Measurements from ENCODE around the gene HOXD1. TPM values are rescaled to one million over a fixed set of nuclear protein-coding genes. Genes with fewer than 3 reads are reported as not detected.

HOXD1 gene
- polyA plus RNA-seq, 4 donors = 7.8 to 13.2 (median 11.7) TPM

DNA sequence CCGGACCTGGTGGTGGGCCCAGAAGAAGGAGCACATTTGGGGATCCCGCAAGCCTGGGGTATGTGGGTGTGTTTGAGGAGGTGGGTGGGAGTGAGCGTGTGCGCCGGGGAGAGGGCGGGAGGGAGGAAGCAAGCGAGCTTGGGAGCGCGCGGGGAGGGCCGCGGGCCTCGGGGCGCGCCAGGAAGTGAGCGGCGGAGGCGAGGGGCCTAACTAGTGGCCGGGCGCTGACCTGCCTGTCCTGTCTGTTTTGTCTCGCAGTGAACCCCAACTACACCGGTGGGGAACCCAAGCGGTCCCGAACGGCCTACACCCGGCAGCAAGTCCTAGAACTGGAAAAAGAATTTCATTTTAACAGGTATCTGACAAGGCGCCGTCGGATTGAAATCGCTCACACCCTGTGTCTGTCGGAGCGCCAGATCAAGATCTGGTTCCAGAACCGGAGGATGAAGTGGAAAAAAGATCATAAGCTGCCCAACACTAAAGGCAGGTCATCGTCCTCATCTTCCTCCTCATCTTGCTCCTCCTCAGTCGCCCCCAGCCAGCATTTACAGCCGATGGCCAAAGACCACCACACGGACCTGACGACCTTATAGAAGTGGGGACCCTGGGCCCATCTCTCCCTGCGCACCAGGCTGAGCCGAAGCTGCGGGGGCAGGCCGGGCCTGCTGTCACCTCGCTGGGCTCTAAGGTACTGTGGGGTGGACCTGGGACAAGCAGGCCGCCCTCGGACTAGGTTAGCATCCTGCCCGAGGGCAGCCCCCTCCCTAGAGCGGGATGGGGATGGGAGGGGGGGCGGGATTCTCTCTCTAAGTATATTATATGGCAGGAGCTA lies 35.9 kb upstream of the HOXD1 start:
- no peak for DNase-seq (ENCODE audit: low read depth in 4 of 4, low spot score in 3 of 4)

DNA sequence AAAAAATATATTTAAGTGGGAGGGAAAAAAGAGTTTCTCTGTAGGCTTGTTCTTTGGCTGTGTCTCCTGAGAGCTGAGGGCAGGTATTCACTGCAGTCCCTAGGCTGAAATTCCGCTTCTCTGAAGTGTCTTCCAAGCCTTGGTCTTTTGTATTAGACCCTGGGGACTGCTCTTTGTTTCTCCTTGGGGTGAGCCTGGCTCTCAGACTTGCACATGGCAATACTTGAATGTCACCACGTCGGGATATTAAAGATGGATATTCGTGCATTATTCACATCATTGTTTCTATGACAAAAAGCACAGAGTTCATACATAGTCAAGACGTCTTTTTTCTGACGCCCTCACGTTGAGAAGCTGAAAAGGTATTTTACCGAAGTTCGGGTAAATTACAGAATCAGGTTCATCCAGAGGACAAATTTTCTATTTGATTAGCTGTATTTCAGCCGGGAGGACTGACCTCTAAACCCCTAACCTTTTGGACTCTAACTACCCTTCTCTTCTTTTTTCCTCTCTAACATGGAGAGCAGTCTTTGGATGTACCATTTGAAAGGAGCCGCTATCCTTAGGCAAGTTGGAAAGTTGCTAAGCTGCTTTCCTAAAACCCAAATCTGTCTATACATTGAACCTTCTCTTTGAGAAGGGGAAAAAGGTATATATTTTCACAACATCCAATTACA lies 33.8 kb upstream of the HOXD1 start:
- DNase-seq (ENCODE audit: low read depth in 4 of 4, low spot score in 3 of 4) = no peak

DNA sequence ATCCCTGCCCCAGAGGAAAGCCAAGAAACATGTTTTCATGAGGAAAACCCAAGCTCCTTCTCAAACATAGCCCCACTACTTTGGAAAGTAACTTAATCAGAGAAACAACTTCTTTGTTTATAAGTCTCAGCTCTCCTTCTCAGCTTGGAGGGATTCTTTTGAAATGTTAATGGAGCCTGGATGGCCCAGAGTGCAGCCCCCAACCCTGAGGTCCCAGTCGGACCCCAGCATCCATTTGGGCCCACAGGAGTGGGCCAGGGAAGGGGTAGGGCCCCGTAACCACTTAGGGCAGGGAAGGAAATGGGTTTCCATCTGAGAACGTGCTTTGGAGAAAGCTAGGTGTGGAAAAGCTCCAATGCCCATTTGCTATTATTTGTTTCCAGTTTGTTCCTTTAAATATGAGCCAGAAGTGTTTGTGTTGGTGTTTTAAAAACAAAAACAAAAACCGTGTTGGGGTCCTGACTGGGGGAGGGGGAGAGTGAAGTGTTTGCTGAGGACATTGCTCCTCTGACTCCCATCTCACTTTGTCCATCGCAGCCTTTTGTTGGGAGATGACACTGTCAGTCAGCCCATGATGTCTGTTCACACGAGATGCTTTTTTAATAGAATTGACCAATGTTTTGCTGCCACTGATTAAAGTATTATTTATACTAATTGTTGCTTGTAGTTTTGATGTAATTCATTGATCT lies 33.0 kb upstream of the HOXD1 start:
- DNase-seq (ENCODE audit: low read depth in 4 of 4, low spot score in 3 of 4) = no peak

DNA sequence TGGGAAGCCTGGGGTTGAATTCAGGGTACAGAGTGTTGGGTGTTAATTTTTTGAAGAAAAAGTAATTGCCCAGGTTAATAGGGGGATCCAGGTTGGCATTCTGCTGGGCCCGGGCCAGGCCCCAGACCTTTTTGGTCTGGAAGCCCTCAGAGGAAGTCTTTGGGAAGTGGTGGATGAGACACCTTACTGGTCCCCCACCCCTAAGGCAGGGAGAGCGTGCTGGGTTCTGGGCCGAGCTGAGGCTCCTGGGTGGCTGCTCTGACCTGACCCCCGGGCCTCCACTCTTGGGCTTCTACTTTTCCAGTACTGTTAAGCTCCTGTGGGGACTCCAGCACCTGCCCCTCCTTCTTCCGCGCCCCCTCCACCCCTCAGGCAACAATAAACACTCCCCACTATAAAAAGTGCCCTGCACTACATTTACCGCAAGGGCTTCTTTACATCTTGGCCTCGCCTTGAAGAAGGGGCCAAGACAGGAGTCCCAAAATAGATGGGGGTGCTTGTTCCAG lies 32.1 kb upstream of the HOXD1 start:
- DNase-seq (ENCODE audit: low read depth in 4 of 4, low spot score in 3 of 4) = no peak

DNA sequence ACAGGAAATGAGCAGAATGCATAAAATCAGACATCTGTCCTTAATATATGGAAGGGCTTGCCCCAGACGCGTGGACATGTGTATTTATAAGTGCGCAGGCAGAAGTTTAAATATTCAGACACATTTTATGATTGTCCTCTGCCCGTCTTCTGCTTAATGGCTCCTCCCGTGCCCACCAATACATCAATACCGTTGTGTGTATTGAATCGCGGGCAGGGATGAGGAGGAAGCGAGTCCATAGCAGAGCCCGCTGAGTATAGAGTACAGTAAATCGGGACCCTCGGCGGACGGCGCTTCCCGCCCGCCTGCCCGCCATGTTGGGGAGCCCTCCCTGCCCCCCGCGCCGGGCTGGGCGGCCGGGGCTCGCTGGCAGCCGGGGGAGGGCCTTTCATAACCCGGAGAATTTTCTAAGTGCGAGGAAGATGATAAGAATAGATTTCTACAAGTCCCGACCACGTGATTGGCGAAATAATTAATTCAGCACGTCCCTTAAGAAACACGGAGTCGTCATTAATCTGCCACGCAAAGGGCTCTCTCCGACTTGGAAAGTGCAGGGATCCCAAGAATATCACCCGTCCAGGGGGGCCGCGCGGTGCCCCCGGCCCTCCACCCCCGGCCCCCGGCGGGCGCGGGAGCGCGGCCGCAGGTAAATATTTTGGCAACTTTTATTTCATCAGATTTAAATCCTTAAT lies 31.5 kb upstream of the HOXD1 start, which contains the start of gene HOXD3:
TSS of gene HOXD3 (plus strand) at position 501 of the 692 bp plus-strand sequence. CDS start 11,808 bp downstream, outside the sequence.
- DNase-seq (ENCODE audit: low read depth in 4 of 4, low spot score in 3 of 4) = peak in 1 of 4 donors; percentile 59

DNA sequence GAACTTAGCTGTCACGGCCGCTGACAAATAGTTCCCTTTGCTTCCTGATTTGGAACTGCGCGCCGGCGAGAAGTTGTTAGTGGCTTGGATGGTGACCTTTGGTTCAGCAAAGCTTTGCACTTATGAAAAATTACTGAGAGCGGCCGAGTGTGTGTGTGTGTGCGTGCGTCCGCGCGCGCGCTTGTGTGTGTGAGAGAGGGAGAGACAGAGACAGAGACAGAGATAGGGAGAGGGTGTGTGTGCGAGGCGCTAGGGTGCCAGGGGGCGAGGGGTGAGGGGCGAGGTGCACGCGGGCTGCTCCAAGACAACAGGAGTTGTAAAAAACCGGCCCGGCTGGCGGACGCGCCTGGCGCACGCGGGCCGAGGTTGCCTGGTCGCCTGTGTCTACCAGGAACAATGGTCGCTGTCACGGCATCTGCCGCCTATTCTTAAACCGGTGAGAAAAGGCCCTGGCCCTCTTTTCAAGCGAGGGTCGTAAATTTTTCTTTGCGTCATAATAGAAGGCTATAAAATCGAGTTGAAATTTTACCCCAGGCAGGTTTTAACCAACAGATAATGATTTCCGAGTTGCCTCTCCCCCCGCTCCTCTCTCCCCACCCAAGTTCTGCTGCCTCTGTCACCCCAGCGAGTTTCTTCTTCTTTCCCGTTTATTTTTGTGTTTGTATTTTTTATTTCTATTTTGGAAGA lies 30.8 kb upstream of the HOXD1 start:
- DNase-seq (ENCODE audit: low read depth in 4 of 4, low spot score in 3 of 4) = peak in 1 of 4 donors; percentile 58

DNA sequence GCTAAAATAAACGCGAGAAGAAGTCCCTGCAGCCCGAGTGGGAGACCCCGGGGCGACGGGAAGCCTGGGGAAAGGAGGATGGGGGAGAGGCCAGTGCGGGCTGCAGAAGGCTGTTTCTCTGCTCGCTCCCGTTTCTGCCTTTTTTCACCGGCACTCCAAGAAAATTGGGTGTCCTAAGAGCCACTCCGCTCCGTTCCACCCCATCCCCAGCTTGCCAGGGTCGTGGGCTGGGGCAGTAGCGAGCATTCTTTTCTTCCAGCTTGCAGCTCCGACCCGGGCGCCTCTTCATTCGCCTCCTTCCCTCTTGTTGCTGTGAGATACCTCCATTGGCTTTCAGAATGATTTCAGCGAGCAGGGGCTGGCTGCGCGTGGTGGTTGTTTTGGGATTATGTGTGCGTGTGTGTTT lies 30.3 kb upstream of the HOXD1 start:
- DNase-seq (ENCODE audit: low read depth in 4 of 4, low spot score in 3 of 4) = peak in 1 of 4 donors; percentile 28

DNA sequence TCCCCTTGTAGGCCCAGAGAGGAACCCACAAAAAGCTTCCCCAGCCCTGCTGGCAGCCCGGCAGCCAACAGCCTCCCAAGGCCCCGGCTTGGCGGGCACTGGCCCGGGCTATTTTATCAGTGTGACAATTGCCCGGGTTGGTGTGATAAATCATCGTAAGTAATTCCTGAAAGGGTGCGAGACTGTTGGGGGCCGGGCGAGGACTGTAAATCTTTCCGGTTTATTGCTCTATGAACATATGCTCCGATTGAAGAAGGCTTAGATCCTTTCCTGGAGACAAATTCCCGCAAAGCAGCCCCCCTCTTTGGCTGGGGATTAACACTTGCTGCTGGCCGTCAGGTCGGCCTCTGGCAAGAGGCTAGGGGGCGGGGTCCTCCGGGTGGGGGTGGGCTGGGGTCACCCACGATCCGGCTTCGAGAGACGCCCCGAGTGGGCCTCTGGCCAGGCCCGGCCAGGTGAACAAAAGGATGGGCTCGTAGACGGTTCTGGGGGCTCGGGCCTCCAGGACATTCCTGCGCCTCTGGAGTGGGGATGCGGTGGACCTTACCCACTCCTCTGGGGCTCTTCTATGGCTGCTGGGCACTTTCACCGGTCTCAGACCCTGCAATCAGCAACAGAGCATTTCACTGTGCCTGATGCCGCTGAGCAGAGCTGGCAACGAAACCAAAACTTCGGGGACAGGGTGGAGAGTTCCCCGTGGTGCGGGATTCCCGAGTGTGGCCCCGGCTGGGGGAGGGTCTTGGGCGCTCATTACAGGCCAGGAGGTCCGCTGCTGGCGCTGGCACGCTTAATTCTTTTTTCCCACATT lies 29.4 kb upstream of the HOXD1 start:
- DNase-seq (ENCODE audit: low read depth in 4 of 4, low spot score in 3 of 4) = peak in 1 of 4 donors; percentile 58

DNA sequence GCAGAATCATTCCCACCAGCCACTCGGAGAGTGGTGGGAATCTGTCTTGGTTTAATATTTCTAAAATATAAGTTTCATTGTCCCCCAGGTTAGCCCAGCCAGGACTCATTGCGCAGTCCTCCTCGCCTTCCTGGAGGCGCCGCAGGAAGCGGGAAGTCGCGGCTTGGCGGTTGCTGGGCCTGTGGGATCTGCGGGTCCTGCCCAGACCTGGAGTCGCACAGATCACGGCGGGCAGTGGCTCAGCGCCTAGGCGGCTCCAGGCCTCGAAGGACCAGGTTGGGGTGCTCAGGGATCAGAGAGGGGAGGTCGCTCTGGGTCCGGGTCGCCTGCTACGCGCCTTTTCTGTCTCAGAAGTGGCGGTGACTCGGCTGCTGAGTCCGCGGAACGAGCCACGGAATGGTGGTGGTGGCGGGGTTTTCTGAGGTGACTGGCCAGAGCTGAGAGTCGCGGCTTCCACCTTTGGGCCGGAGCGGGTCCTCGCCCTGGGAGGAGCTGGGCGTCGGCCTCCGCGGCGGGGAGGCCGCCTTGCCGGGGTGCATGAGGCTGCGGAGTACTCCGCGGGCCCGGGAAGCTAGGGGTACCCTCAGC lies 28.7 kb upstream of the HOXD1 start:
- DNase-seq (ENCODE audit: low read depth in 4 of 4, low spot score in 3 of 4) = no peak

DNA sequence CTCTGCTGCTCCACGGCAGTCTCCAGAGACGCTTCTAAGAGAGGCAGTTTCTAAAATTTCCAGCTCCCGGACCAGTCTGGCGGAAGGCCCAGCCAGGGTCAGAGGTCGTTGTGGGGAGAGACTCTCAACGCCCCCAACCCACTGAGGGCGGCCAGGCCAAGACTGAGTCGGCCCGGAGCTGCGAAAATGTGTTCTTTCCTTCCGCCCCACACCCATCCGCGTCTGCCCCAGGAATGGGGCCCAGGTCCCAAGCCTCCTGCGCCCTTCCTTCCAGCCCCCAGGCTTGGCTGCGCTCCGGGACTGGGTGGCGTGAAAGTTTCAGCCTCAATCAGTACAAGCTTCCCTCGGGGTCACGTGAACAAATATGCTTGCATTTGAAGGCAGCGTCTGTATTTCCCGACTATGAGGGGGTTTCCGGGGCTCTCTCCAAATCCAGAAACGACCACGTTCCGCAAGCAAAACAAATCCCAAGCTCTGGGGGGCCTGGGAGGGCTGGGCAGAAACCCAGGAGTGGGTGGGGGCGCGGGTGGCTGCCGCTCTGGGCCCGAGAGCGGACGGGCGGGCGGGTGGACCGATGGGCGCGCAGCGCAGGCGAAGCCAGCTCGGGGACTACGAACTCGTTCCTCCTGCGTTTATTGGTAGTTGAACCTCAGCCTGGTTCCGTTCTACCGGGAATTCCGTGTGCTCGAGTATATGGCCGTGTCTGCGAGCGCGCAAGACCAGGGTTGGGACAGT lies 28.1 kb upstream of the HOXD1 start:
- peak in 1 of 4 donors; percentile 68 for DNase-seq (ENCODE audit: low read depth in 4 of 4, low spot score in 3 of 4)

DNA sequence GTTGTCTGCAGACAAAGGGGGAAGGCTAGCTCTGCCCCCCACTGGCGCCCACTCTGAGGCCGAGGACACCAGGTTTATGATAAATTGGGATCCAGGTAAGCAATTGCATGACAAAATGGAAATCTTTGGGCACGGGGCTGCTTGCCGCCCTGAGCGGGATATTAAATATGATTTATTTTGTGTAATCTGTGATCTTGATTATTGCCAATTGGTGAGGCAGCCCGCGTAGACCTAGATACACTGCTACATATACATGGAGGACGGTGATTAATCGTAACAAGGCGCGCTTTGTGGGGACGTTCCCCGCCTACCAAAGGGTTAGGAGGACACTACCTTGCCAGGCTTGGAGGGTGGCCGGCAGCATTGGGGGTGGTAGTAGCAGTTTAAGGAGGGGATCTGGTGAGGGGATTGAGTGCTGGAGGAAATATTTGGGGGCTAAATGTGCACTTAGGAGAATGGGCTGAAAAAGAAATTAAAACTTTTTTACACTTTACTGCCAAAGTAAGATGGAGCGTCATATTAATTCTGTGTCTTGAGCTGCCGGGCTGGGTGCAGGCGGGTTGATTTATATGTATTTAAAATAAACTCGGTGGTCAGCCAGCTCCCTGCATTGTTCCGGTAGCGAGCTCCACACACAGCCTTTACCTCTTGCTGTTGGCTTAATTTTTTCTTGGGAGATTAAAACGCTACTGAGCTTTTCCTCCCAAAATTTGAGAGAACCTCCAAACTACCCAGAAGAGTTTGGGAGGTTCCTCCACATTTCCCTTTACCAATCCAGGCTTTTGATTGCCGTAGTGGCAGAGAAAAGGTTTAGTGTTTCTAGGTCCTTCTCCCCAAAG lies 27.3 kb upstream of the HOXD1 start:
- DNase-seq (ENCODE audit: low read depth in 4 of 4, low spot score in 3 of 4) = peak in 1 of 4 donors; percentile 28

DNA sequence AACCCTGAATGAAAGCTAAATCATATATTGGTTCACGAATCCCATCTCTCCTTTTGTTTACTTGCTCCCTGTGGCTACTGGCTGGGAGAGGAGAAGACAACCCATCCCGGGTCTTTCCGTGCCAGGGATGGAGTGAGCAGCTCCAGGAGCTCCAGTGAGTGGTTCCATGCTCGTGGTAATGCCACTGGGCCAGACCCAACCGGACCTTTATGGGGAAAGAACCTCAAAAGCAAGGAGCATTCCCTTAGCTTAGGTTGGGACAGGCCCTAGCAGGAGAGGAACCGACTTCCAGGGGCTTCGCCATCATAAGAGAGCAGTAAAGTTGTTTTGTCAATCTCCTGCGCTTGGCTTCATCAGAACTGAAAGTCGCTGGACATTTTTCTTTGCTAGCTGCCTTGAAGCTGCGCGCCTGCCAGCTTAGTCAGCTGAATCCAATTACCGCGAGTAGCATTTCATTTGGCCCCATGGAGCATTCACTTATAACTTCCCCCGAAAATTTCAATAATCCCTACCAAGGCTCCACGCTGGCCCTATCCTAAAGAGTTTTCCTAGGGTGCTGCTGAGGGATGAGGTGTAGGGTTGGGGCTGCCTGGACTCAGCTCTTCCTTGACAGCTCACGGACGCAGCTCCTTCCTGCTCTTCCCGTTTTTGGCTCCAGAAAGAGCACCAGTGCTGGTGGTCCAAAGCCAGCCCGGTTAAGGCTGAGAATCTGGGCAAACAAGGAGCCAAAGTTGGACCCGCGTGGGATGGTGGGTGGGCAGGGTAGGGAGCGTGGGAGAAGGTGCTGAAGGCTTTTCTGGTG lies 26.4 kb upstream of the HOXD1 start:
- no peak for DNase-seq (ENCODE audit: low read depth in 4 of 4, low spot score in 3 of 4)

DNA sequence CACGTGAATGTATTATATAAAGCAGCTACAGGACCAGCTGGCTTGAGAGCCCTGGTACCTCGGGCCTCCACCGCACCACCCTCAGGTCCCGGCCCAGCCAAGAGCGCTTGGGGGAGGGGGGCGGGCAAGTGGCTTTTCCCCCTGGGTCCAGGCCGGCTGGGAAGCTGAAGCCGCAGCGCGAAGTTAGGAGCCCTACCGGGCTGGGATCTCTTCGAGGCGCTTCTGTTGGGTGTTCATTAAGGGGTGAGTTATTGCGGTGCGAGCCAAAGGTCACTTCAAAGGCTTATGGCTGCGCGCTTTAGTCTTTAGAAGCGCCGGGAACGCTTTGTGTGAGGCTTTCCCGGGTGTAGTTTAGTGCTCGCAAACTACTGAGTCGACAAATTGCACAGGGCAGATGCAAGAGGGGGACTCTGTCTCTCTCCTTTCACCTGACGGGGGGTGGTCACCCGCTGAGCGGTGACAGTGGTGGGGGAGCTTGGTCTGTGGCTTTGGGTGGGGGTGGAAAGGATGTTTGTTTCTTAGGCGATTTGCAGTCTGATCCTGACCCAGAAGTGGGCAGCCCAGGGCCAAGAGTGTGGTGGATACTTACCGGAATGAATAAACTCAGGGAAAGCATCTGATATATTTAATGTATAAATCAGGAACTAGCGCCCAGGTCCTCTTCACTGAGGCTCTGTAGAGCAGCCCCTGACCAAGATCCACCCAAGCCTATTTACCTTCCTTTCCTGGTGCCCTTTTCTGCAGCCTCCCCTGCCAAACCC lies 25.4 kb upstream of the HOXD1 start:
- DNase-seq (ENCODE audit: low read depth in 4 of 4, low spot score in 3 of 4) = peak in 1 of 4 donors; percentile 86

DNA sequence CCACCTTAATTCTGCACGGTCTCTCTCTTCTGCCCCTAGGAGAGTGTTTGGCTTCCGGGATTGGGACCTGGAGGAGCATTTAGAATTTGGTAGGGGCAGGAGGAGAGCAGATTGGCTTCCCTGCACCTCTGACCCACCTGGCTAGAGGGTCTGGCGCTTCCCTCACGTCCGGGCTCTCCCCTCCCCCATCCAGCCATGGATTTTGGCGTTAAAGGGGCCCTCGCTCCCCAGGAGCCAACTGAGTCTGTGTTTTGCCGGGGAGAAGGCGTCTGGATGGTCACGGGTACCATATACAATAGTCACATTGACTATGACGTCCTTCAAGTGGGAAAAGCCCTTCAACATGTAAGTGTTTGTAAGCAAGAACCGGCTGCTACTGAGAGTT lies 24.8 kb upstream of the HOXD1 start:
- DNase-seq (ENCODE audit: low read depth in 4 of 4, low spot score in 3 of 4) = no peak

DNA sequence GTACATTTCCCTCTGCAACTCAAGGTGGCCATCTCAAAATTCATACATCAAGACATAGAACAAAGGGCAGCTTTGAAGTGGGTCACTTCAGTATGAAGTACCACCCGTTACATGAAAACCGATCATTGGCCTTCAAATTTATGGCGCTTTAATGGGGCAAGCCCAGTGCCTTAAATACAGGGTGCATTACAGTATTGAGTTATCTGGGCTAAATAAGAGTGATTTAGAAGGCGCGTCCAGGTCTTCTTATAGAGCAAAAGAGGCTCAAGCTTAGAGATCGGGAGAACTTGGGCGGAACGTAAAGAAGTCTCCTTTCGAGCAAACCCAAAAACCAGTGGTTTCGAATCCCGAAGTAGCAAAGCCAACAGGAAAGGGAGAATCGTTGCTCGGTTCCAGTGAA lies 24.3 kb upstream of the HOXD1 start:
- DNase-seq (ENCODE audit: low read depth in 4 of 4, low spot score in 3 of 4) = no peak
